Choroid plexus epithelial cell (primary cell): ENCODE results near the gene SEC61G.

ENCODE experiments used
- DNase-seq: peaks from one replicate; pipeline ENCODE4 v3.0.0-alpha.2; 2010; ENCODE audit warnings: low read depth
- H3K4me3 ChIP-seq: 2 replicates; pipeline ENCODE4 v1.5.1; 2011; ENCODE audit warnings: low read depth, mild to moderate bottlenecking, control low read depth, low read length, moderate library complexity
- CTCF ChIP-seq: conservative IDR thresholded peaks from 2 replicates; pipeline ENCODE4 v1.5.1; 2011; ENCODE audit warnings: low read depth, mild to moderate bottlenecking, control low read depth, inconsistent platforms, low read length, moderate library complexity

SEC61G gene

GRCh38 chr7:54769203-54769602 is 10.2 kb upstream of the SEC61G start:
- no peak overlapping the region for H3K4me3 ChIP-seq
- TF ChIP-seq CTCF: no peak
- no peak for DNase-seq

- DNase-seq: no peak
- TF ChIP-seq CTCF: no peak
- H3K4me3 ChIP-seq: no peak overlapping the region
Observed at GRCh38 chr7:54764861-54765260, 5.8 kb upstream of the SEC61G start.

- no peak for TF ChIP-seq CTCF
- H3K4me3 ChIP-seq: peak overlapping the region; percentile 91
- DNase-seq: no peak
Observed at GRCh38 chr7:54757711-54758110, 1.3 kb downstream of the SEC61G start.

DNA sequence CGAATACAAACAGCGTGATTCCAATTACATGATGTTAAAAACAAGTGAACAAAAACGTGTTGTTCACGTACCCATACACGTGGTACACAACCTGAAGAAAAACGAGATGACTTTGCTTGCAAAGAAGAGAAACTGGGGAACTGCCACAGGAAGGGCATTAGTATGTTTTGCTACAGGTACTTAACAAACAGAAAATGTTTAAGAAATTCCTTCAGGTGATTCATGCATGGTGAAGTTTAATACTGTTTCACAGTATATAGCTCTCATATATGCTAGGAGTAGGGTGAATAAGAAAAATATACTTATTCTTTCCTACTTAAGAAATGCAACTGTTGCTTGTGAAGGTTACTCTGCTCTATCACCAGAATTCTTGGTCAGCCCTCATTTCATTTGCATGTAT is 9.8 kb downstream of the SEC61G start:
- no peak for DNase-seq
- no peak for TF ChIP-seq CTCF
- H3K4me3 ChIP-seq: no peak overlapping the region

DNA sequence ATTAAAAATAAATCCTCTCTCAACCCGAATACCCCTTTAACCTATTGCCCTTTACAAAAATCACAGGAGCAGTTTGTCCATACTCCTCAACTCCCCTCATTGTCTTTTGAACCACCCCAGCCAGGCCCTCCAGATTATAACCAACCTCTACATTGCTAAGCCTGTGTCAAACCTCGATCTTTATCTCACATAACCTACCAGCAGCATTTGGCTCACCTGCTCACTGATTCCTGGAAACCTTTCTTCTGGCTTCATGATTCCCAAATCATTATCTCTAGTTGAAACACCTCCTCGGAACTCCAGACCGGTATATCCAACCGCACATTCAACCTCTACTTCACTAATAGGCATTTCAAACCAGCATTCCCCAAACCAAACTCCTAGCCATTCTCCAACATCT is 11.8 kb downstream of the SEC61G start:
- DNase-seq: no peak
- no peak for TF ChIP-seq CTCF
- H3K4me3 ChIP-seq: no peak overlapping the region

DNA sequence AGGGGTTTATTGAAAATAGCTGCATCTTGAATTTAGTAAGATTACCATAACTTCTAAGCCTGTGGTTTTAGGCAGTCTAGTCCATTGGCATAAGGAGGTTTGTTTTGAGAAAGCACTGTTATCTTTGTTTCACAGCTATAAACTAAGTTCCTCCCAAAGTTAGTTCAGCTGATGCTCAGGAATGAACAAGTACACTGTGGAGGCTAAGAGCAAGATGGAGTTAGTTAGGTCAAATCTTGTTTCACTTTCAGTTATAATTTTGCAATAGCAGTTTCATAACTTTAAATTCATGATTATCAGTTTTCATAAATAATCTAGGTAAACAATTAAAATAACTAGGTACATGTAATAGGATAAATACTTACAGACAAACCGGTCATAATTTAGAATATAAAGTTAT is 15.4 kb downstream of the SEC61G start:
- DNase-seq: peak; percentile 19
- no peak overlapping the region for H3K4me3 ChIP-seq
- TF ChIP-seq CTCF: no peak

GRCh38 chr7:54738737-54739136 is 20.3 kb downstream of the SEC61G start:
- no peak for TF ChIP-seq CTCF
- H3K4me3 ChIP-seq: no peak overlapping the region
- DNase-seq: no peak
